GM11168 (cell line): ENCODE results near the gene STPG1.

Source experiments
- in situ Hi-C: fragments of 300-500 bp; cut with MboI; formaldehyde crosslinking; loops from one replicate; pipeline ENCODE4 v1.12.0; 2022; ENCODE audit warnings: low sequenced_read_pairs; ENCODE audit not compliant: unreplicated experiment

The STPG1 gene

DNA sequence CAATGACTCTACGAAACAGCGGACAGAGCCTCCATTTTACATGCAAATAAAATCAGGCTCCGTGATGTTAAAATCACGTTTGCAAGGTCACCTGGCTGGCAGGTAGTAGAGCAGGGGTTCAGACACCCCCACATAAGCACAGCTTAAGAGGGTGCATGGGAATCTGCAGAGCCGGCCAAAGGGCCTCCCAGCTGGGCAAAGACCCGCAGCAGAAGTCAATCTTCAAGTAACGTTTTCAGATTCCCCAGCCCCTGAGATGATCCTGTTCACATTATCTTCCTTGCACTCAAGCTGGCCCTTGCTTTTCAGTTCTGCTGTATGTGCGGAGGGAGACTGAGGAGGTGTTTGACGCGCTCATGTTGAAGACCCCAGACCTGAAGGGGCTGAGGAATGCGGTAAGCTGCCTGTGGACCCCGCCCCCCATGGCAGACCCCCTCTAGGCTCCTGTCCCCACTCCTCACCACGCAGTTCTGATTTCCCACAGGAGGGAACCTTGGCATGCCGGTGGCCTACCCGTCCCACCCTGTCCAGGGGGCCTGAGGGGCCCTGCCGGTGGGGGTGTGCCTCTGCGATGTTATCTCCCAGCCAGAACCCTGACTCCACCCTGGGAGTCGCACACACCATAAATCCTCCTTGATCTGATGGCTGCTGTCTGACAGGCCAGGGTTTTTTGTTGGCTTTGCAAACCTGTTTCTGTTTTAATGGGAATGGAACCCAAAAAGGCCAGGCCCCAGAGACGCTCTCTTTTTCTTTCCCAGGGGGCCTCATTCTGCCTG lies 66.2 kb downstream of the STPG1 start:
- in situ Hi-C loops: no loop called here

DNA sequence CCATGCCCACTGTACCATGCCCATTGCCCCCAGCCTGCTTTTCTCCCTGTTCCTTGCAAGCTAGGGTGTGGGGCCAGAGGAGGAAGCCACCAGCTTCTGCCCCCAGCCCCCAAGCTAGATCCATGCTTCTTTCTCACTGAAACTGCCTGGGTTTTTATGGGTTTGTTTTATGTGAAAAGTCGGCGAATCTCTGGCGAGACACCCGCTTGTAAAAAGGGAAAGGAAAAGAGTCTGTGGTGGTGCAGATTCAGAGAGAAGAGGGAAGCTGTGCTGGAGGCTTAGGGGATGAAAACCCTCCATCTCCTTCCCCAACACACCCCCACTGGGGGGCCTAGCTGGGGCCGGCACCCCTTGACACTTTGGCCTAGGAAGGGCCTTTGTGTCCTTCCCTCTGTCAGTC lies 68.2 kb downstream of the STPG1 start:
- in situ Hi-C loops: no loop called here

DNA sequence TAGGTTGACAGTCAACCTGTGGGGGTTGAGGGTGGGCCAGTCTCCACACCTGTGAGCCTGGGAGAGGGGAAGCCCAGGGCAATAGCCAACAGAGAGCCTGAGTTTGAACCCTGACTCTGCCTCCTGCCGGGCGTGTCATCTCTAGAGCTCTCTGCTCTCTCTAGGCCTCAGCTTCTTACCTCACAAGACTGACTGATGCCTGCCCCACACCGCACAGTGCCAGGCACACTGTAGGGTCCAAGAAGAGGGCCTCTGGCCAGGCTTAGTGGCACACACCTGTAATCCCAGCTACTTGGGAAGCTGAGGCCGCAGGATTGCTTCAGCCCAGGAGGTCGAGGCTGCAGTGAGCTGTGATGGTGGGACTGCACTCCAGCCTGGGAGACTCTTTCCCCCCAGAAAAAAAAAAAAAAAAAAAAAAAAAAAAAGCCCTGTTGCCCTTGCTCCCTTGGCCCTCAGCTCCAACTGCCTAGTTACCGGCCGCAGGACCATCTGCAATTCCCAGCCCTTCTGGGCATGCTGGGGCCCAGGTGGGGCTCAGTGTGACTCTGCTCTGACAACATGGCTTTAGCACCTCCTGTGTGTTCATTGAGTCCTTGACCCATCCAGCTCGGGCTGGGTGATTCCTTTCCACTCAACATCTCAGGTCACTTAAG lies 69.4 kb downstream of the STPG1 start:
- in situ Hi-C loops: no loop called here

DNA sequence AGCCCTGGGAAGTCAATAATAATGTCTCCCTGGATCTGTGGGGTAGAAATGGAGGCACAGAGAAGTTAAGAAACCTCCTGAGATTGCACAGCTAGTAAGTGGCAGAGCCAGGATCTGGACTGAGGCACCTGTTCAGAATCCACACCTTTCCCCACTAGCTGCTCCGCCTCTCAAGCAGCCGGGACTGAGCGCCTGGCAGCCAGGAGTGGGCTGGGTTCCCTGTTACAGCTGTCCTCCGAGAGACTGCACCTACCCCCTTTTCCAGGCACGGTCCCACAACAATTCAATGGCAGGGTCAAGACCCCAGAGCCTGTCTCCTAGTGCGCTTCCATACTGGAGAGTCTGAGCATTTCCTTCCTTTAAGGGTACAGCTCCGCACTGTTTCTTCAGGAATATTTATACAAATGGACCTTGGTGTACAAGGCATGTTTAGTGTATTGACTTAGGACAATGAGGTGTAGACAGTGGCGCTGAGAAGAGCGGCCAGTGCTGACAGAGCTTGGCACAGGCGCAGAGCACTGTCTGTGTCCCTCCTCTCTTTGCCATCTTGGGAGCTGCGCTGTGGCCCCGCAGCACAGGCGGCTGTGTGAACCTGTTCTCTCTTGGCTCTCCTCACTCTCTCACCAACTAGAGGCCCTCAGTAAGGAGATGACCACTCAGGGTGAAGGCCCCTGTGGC lies 70.0 kb downstream of the STPG1 start:
- in situ Hi-C loops: no loop called here

DNA sequence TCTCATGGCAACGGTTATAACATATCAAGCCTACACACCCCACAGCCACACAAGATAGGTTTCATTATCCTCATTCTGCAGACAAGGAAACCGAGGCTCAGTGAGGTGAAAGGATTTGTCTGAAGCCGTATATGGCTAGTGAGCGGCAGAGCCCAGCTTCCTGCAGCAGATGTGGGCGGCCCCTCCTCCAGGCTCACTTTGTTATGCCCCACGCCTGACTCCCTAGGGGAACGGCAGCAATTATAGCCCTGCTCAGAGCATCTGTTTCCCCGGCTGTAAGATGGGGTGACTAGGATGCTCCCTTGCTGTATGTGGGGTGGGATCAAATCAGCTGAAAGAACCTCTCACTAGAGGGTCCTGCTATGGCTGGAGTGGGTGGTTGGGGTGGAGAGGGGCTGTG lies 72.3 kb downstream of the STPG1 start:
- in situ Hi-C loops: no loop called here

DNA sequence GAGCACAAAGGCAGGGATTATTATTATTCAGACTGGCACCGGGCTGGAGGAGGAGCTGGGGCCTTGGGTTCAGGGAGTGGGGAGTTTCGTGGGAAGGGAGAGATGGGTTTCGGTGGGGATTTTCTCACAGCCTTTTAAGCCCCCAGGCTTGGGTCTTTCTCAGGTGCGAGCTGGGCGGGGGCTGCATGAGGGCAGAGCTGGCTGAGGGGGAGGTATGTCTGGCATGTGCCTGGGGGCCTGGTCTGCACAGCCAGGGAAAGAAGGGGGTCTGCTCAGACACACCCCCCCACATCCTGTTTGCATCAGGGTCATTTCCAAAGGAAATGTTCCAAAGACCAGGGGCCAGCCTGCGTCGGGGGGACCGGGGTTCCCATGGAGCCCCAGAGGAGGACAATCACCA lies 72.8 kb downstream of the STPG1 start:
- in situ Hi-C loops: no loop called here

DNA sequence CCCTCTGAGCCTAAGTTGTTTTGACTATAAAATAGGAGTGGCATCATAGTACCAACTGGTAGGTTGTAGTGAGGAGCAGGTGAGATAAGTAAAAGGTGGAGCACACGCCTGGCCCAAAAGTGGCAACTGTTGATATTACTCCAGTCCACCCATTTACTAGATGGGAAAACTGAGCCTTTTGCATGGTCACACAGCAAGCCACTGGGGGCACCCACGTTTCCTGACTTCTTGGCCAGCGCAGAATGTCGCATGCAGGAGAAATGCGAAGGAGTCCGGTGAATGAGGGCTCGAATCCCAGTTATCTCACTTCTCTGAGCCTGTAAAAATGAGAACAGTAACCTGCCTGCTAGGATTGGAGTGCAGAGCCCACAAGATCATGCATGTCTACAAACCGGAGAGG lies 73.6 kb downstream of the STPG1 start:
- in situ Hi-C loops: no loop called here

DNA sequence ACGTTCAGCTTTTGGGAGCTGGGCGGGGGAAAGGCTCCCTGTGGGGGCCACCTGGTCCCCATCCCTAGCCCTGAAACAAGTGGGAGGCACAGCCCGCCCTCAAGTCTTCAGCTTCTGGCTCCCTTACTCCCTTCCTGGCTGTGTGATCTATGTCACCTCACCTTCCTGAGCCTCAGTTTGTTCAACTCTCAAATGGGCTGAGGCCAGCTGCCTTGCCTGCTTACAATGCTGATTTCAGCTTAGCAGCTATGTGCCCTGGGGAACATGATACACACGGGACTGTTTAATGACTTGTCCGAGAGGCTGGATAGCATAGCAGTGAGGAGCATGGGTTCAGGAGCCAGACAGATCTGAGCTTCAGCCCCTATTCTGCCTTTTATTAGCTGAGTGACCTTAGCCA lies 75.1 kb downstream of the STPG1 start:
- in situ Hi-C loops: no loop called here

DNA sequence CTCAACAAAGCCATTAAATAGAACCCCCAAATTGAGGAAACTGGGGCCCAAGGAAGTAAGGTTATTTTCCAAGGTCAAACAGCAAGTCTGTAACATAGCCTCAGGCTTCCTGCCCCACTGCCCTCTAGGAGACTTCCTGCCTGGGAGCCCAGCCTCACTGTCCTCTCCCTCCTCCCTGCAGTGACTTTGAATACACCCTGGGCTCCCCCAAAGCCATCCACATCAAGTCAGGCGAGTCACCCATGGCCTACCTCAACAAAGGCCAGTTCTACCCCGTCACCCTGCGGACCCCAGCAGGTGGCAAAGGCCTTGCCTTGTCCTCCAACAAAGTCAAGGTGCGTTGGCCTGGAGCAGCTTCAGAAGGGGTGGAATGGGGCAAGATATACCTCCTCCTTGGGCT lies 76.1 kb downstream of the STPG1 start:
- in situ Hi-C loops: no loop called here

DNA sequence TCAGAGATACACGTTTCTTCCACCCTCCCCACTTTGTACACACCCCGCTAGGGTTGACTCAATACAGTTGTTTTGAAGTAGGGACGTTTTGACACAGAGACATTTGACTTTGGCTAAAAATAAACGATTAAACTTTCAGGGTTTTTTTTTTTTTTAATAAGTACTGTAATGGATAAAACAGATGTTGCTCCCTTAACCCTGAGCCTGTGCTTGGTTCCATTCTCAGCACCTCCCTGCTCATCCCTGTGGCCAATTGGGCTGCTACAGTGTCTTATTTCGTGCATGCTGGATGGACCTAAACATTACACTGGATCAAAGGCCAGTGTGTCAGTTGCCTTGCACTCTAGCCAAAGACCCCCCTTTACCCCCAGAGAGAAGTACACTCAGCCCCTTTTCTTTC lies 77.5 kb downstream of the STPG1 start:
- in situ Hi-C loops: no loop called here

DNA sequence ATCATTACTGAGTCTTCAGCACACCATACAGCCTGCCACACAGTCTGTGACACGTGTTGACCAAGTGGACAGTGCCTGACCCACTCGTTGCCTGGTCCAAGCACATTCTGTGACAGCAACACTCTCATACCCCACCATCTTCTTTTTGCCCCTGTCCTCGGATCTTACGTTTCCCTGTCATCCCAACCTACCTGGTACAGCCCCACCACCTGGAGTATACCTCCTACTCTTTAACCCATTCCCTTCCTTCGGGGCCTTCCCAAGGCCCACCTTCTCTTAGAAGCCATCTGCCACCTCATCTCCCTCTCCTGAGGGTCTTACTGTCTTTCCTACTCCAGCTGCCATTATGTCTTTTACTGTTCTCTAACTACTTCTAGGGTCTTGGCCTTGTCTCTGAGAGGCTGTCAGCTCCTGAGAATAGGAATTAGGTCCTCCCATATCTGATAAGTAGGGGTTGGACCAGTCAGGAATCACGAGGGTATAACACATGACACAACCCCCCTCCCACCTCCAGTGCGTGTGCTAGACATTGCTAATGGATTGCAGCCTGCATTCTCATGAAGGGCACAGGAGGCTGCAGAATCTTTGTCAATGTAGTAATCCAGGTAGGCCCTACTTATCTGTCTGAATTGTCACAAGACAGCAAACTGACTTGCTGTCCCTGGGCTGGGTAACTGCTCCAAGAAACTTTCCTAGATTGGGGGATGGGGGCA lies 81.5 kb downstream of the STPG1 start:
- in situ Hi-C loops: no loop called here

DNA sequence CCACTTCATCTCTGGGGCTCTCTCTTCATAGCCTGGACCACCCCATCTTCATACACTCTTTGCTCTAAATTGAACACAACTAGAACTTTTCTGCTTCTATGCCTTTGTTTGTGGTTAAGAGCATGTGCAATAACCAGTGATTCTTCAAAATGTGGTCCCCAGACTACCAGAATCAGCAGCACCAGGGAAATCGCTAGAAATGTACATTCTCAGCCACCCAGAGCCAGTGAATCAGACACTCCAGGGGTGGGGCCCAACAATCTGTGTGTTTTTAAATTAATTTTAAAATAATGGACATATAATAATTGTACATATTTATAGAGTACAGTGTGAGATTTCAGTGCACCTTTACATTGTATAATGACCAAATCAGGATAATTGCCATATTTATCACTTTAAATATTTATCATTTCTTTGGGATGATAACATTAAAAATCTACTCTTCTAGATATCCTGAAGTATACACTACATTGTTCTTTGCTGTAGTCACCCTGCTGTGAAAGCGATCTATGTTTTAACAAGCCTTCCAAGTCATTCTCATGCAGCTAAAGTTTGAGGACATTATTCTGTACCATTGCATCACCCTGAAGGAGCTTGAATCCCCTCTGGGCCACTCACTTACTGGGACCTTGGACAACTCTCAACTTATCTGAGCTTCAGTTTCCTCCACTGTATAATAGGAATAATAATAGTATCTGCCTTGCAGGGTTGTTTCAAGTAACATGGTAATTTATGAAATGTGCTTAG lies 83.6 kb downstream of the STPG1 start:
- in situ Hi-C loops: no loop called here

DNA sequence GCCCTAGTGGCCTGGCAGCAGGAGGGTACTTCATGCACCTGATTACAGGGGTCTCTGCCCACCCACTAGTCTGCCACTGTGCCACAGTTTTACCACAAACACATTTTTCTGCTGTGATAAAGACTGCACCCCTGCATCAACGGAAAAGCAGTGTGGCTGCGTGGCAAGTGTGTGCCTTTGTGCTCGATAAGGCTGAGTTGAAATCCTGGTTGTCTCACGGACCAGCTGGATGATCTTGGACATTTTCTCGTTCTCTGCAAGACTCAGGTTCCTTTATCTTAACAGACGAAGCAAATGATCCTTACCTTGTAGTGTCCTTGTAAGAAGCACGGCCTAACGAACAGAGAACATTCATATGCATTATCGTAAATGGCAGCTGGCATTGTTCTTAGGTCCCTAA lies 84.3 kb downstream of the STPG1 start:
- in situ Hi-C loops: no loop called here

DNA sequence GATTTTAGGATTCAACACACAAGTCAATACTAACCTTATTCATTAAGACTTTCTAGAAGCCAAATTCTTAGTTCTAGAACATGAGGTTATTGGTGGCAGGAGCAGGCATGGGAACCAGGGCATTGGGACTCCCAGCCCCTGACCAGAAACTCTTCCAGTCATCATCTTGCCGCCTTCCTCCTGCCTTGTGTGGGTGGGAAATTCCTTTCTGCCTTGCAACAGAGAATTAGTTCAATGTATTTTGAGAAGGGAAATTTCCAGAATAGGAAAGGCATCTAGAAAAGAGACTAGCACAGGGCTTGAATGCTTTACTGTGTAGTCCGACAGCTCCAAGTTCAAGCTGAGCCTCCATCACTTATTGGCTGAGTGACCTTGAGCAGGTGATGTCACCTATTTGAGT lies 85.7 kb downstream of the STPG1 start:
- in situ Hi-C loops: no loop called here

DNA sequence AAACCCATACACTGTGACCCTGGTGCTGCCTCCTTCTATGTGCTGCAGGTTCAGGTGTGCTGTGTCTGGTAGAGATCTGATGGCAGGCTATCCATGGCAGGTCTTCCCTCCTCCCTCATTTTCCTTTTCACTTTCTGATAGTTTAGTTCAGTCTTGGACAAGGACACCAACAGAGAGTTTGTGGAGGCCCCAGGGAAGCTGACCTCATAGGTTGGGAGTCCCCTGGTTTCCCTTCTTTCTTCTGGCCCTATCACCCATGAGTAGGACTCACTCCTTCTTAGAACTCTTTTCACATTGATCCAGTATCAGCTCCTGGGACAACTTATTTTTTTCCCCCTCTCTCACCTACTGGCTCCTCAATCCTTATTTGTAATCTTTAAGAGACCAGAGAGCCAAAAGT lies 86.1 kb downstream of the STPG1 start:
- in situ Hi-C loops: no loop called here

DNA sequence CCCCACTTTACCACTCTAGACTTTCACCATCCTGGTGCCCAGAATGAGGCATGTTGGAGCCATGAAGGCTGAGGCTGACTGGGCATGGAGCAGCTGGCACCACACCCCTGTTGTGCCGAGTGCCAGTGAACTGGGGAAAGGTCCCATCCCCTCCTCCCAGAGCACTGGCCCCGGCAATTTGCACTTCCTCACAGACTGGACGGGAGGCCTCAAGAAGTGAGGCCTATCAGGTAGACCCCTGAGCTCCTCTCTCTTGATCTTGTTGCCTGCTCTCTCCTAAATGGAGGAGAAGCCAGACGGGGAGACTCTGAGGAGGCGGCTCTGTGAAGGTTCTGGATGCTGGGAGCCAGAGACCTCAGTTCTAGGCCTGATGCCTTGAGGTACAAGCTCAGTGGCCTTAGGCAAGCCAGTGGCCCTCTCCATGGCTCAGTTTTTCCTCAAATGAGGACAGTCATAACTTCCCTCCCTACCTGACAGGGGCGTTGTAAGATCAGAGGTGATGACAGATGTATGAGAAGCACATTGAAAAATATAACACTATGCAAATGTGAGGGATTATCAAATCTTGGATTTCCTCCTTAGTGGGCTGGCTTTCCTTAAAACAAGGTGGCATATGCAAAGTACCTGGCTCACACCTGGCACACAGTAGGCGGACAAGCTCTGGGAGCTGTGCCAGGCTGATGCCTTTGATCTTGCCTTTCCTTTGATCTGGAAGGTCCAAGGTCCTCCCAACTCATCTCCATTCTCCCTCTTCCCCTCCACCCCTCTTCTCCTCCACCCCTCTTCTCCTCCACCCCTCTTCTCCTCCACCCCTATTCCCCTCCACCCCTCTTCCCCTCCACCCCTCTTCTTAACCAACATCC lies 87.8 kb downstream of the STPG1 start:
- in situ Hi-C loops: no loop called here

DNA sequence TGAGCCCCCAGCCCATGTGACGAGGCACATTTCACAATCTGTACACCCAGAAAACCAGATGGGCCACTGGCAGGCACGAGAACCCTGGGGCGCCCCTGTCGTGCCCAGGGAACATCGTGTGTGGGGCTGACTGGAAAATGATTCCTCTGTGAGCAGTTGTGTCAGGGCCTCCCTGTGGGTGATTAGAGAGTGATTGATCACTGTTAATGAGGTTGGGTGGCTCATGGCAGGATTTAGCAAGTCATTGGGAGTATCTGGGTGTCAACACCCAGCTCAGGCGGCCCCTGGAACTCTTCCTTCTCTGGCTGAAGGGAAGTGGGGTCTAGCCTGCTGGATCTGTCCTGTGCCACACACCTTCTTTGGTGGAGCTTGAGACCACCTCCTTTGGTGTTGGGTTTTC lies 88.7 kb downstream of the STPG1 start:
- in situ Hi-C loops: no loop called here

DNA sequence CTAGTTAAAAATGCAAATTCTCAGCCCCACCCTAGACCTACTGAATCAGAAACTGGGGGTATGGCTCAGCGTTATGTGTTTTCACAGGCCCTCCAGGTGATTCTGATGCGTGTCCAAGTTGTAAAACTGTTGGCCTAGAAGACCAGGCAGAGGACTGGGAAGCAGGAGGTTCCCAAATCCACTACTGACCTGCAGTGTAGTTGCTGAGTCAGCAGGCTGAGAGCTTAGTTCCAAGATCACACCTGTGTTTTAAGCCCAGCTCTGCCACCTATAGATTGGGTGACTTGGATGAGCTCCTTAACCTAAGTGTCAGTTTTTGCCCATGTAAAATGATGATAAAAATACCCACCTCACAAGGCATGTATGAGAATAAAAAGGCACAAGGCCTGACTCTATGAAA lies 90.3 kb downstream of the STPG1 start:
- in situ Hi-C loops: no loop called here

DNA sequence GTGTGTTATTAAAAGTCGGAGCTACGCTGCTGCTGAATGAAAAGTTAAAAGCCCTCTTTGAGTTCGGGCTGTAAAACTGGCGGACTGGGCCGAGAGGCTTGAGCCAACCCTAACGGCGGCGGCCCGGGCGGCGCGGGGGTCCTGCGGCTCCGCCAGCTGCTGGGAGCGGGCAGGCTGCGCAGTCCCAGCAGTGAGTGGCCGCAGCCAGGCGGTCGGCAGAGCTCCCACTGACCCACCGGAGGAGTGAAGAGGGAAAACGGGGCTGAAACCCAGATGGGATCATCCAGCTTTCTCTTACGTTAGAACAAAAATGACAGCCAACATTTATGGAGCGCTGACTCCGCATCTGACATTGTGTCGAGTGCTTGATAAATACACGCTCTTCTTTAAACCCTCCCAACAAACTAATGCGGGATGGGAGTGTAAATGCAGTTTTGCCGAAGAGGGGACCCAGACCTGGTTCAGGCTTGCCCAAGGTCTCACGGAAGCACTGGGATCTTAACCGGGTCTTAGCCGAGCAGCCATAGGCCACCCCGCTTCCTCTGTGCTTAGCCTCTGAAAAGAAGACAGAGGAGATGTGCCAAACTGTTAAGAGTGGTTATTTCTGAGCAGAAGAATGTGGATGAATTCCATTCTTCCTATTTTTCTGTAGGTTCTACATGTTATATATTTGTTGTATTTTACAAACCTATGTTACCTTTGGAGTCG lies 91.0 kb downstream of the STPG1 start:
- in situ Hi-C loops: no loop called here
